ENCODE results near the gene GABRB2.
"Not testable (repeated sequence)": the region's sequence is repeated elsewhere in the genome, so short reads cannot be mapped to it uniquely, and the experiment has no call there.

DNA sequence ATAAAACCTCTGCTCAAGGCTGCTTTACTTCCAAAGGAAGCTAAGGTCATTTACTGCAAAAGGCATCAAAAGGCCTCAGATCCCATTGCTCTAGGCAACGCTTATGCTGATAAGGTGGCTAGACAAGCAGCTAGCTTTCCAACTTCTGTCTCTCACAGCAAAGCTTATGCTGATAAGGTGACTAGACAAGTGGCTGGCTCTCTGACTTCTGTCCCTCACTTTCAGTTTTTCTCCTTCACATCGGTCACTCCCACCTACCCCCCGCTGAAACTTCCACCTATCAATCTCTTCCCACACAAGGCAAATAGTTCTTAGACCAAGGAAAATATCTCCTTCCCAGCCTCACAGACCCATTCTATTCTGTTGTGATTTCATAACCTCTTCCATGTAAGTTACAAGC, 293.6 kb downstream of the GABRB2 start:
- TF ChIP-seq, protein P1, sequence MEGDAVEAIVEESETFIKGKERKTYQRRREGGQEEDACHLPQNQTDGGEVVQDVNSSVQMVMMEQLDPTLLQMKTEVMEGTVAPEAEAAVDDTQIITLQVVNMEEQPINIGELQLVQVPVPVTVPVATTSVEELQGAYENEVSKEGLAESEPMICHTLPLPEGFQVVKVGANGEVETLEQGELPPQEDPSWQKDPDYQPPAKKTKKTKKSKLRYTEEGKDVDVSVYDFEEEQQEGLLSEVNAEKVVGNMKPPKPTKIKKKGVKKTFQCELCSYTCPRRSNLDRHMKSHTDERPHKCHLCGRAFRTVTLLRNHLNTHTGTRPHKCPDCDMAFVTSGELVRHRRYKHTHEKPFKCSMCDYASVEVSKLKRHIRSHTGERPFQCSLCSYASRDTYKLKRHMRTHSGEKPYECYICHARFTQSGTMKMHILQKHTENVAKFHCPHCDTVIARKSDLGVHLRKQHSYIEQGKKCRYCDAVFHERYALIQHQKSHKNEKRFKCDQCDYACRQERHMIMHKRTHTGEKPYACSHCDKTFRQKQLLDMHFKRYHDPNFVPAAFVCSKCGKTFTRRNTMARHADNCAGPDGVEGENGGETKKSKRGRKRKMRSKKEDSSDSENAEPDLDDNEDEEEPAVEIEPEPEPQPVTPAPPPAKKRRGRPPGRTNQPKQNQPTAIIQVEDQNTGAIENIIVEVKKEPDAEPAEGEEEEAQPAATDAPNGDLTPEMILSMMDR (IDR thresholded peaks at IDR 0.05; ENCODE audit: insufficient read depth, low read length): not testable (repeated sequence)
- not testable (repeated sequence) for TF ChIP-seq POLR2AphosphoS5 (IDR thresholded peaks at IDR 0.05; ENCODE audit: low read depth)
